Fibroblast of lung (primary cell): Measurements from ENCODE around the gene RMDN3.

ENCODE experiments used
- EZH2 ChIP-seq: IDR thresholded peaks from 2 replicates; pipeline ENCODE4 v1.5.1; 2012; ENCODE audit warnings: low read length, control low read depth, mild to moderate bottlenecking; ENCODE audit errors: missing control alignments
- TF ChIP-seq, protein P1 (sequence below), 2 donors: IDR thresholded peaks in 1 of 2; conservative IDR thresholded peaks in 1 of 2; 1 replicate in 1 of 2; 2 replicates in 1 of 2; pipeline ENCODE4 v1.5.1; 2011 to 2012; ENCODE audit warnings: low read length in 2 of 2, control low read depth in 1 of 2, inconsistent platforms in 1 of 2, low read depth in 1 of 2, mild to moderate bottlenecking in 1 of 2

DNA sequence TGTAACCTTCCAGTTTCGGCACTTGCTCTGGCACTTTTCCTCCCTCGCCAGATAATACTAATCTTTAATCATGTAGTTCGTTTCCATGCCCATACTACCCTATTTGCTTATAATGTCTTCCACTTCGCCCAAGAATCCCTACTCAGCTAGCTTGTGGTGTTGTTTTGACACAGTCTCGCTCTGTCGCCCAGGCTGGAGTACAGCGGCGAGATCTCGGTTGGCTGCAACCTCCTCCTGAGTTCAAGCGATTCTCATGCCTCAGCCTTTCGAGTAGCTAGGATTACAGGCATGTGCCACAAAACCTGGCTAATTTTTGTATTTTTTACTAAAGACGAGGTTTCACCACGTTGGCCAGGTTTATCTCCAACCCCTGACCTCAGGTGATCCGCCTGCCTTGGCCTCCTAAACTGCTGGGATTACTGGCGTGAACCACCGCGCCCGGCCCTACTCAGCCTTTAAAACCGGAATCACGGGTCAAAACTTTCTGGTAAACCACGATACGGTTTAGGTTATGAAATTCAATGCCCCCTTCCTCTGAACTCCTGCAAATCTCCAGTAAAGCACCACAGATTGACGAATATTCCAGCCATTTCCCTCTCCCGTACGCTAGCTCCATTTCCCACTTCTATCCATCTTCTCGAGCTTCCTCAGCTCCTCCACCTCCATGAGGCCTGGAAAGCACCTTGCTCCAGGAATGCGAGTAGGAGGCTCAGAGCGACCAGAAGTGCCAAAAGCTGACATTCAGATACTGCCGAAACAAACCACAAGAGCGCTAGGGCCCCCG lies 61.0 kb downstream of the RMDN3 start:
- TF ChIP-seq, protein P1, sequence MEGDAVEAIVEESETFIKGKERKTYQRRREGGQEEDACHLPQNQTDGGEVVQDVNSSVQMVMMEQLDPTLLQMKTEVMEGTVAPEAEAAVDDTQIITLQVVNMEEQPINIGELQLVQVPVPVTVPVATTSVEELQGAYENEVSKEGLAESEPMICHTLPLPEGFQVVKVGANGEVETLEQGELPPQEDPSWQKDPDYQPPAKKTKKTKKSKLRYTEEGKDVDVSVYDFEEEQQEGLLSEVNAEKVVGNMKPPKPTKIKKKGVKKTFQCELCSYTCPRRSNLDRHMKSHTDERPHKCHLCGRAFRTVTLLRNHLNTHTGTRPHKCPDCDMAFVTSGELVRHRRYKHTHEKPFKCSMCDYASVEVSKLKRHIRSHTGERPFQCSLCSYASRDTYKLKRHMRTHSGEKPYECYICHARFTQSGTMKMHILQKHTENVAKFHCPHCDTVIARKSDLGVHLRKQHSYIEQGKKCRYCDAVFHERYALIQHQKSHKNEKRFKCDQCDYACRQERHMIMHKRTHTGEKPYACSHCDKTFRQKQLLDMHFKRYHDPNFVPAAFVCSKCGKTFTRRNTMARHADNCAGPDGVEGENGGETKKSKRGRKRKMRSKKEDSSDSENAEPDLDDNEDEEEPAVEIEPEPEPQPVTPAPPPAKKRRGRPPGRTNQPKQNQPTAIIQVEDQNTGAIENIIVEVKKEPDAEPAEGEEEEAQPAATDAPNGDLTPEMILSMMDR (conservative IDR thresholded peaks at IDR 0.05 in 1 of 2, IDR thresholded peaks at IDR 0.05 in 1 of 2; ENCODE audit: low read depth in 1 of 2, low read length in 2 of 2): no peak
- no peak for TF ChIP-seq EZH2
